Liver (tissue), 9 donors: ENCODE data around the gene ACCSL. TPM values are rescaled to one million over a fixed set of nuclear protein-coding genes. Genes with fewer than 3 reads are reported as not detected.

Experiments
- DNase-seq: peaks from one replicate; pipeline ENCODE4 v3.0.0-alpha.2; 2017; ENCODE audit warnings: low spot score
- H3K27ac ChIP-seq, 2 donors: one replicate each; pipeline ENCODE4 v1.7.0; 2013; ENCODE audit warnings: inconsistent platforms in 2 of 2, low read length in 2 of 2, control low read depth in 1 of 2, low read depth in 1 of 2, mild to moderate bottlenecking in 1 of 2
- H3K27me3 ChIP-seq, 4 donors: one replicate each; pipeline versions ENCODE4 v1.6.1 to v1.7.0; 2013; ENCODE audit warnings: low read length in 3 of 4, inconsistent platforms in 1 of 4, mild to moderate bottlenecking in 1 of 4, moderate library complexity in 1 of 4; ENCODE audit not compliant: control insufficient read depth in 4 of 4, insufficient read depth in 4 of 4
- H3K36me3 ChIP-seq, 4 donors: one replicate each; pipeline versions ENCODE4 v1.6.1 to v1.7.0; 2013; ENCODE audit warnings: low read length in 3 of 4, mild to moderate bottlenecking in 3 of 4, low read depth in 1 of 4, moderate library complexity in 1 of 4; ENCODE audit not compliant: control insufficient read depth in 4 of 4, insufficient read depth in 3 of 4
- H3K4me1 ChIP-seq, 4 donors: one replicate each; pipeline versions ENCODE4 v1.6.1 to v1.7.0; 2013; ENCODE audit warnings: low read length in 3 of 4, mild to moderate bottlenecking in 3 of 4, moderate library complexity in 1 of 4; ENCODE audit not compliant: control insufficient read depth in 4 of 4, insufficient read depth in 4 of 4
- H3K4me3 ChIP-seq, 3 donors: one replicate each; pipeline versions ENCODE4 v1.6.1 to v1.7.0; 2013; ENCODE audit warnings: low read length in 3 of 3, control low read depth in 1 of 3, low read depth in 1 of 3, mild to moderate bottlenecking in 1 of 3
- H3K9ac ChIP-seq, 2 donors: one replicate each; pipeline ENCODE4 v1.7.0; 2013; ENCODE audit warnings: low read length in 2 of 2, mild to moderate bottlenecking in 2 of 2, moderate library complexity in 2 of 2, control low read depth in 1 of 2, low read depth in 1 of 2
- H3K9me3 ChIP-seq, 4 donors: one replicate each; pipeline versions ENCODE4 v1.6.1 to v1.7.0; 2013; ENCODE audit warnings: low read length in 3 of 4; ENCODE audit not compliant: control insufficient read depth in 4 of 4
- ATF3 ChIP-seq: IDR thresholded peaks from 2 replicates; pipeline ENCODE4 v1.6.1; 2016; ENCODE audit warnings: antibody characterized with exemption
- EGR1 ChIP-seq, 2 donors: IDR thresholded peaks; 2 replicates each; pipeline ENCODE4 v1.6.1; 2016 to 2018; ENCODE audit warnings: antibody characterized with exemption in 2 of 2, low read depth in 2 of 2
- FOXA1 ChIP-seq: IDR thresholded peaks from 2 replicates; pipeline ENCODE4 v1.6.1; 2016; ENCODE audit warnings: antibody characterized with exemption
- GABPA ChIP-seq, 2 donors: IDR thresholded peaks in 1 of 2; conservative IDR thresholded peaks in 1 of 2; 2 replicates each; pipeline ENCODE4 v1.6.1; 2016; ENCODE audit warnings: antibody characterized with exemption in 2 of 2, mild to moderate bottlenecking in 1 of 2, moderate library complexity in 1 of 2
- HNF4A ChIP-seq, 2 donors: conservative IDR thresholded peaks; 2 replicates each; pipeline ENCODE4 v1.6.1; 2016; ENCODE audit warnings: antibody characterized with exemption in 2 of 2, mild to moderate bottlenecking in 2 of 2
- HNF4G ChIP-seq: IDR thresholded peaks from 2 replicates; pipeline ENCODE4 v1.6.1; 2016; ENCODE audit warnings: antibody characterized with exemption
- JUND ChIP-seq, 2 donors: IDR thresholded peaks; 2 replicates each; pipeline ENCODE4 v1.6.1; 2016; ENCODE audit warnings: antibody characterized with exemption in 2 of 2
- RXRA ChIP-seq, 2 donors: IDR thresholded peaks; 2 replicates each; pipeline ENCODE4 v1.6.1; 2017 to 2018; ENCODE audit warnings: antibody characterized with exemption in 2 of 2, mild to moderate bottlenecking in 1 of 2
- SP1 ChIP-seq: IDR thresholded peaks from 2 replicates; pipeline ENCODE4 v1.6.1; 2018; ENCODE audit warnings: antibody characterized with exemption, mild to moderate bottlenecking
- TAF1 ChIP-seq: conservative IDR thresholded peaks from 2 replicates; pipeline ENCODE4 v1.6.1; 2016; ENCODE audit warnings: antibody characterized with exemption, mild to moderate bottlenecking
- YY1 ChIP-seq: IDR thresholded peaks from 2 replicates; pipeline ENCODE4 v1.6.1; 2016; ENCODE audit warnings: antibody characterized with exemption, mild to moderate bottlenecking
- WGBS: extraction: QIAGEN DNeasy Blood & Tissue Kit; methylation state at CpG from one replicate; pipeline ENCODE4 v1.1.7; 2013; 5-methylcytosine and 5-hydroxymethylcytosine counted together
- polyA plus RNA-seq, 2 donors: library from polyadenylated mRNA; stranded (reverse) in 1 of 2; unstranded in 1 of 2; fragments of 200-250 nt in 1 of 2; fragments of >200 nt in 1 of 2; fragmentation: Nextera tagmentation in 1 of 2; extraction: Ambion mirVana in 1 of 2; gene quantifications; one replicate each; pipeline versions ENCODE4 v1.2.1 to v1.2.3, GENCODE V29; 2013 to 2015
- total RNA-seq, 2 donors: library from RNA; depleted of rRNA; stranded (reverse); fragments of >200 nt; gene quantifications; one replicate each; pipeline ENCODE4 v1.2.3, GENCODE V29; 2014
- TF ChIP-seq, protein P1 (sequence below): IDR thresholded peaks from 2 replicates; pipeline ENCODE4 v1.6.1; 2016; ENCODE audit warnings: antibody characterized with exemption
- TF ChIP-seq, protein P2 (sequence below): fragments of 150-350 bp; IDR thresholded peaks from 2 replicates; pipeline ENCODE4 v1.5.1; 2017; ENCODE audit warnings: improper control_type of control experiment, low read depth, low read length; ENCODE audit not compliant: missing input control
- TF ChIP-seq, protein P3 (sequence below): IDR thresholded peaks from 2 replicates; pipeline ENCODE4 v1.6.1; 2016; ENCODE audit warnings: antibody characterized with exemption
- donor health status: healthy.
- donor health status: healthy.
- donor health status: healthy.
- donor health status: healthy.
- donor health status: healthy.

The ACCSL gene
- total and polyA plus RNA-seq, 4 donors = 0.09 TPM; not detected in 3

GRCh38 chr11:44016131-44016530, 31.6 kb upstream of the ACCSL start:
- Histone ChIP-seq H3K9ac (no peak overlapping the region), H3K27ac (no peak overlapping the region), H3K9me3 (peaks cover 0 to 3% (median 0%) of the 10 kb centered on the region in 4 donors), H3K36me3 (no peaks in the 10 kb centered on the region), H3K27me3 (no peaks in the 10 kb centered on the region), H3K4me1 (peaks cover 0 to 4% (median 0%) of the 10 kb centered on the region in 4 donors), H3K4me3 (no peak overlapping the region)
- DNase-seq = peak; percentile 29
- TF ChIP-seq EGR1 (IDR thresholded peaks at IDR 0.05; ENCODE audit: low read depth in 2 of 2) = no peak
- 73% methylated on average over 5 of the region's 5 CpGs for WGBS

DNA sequence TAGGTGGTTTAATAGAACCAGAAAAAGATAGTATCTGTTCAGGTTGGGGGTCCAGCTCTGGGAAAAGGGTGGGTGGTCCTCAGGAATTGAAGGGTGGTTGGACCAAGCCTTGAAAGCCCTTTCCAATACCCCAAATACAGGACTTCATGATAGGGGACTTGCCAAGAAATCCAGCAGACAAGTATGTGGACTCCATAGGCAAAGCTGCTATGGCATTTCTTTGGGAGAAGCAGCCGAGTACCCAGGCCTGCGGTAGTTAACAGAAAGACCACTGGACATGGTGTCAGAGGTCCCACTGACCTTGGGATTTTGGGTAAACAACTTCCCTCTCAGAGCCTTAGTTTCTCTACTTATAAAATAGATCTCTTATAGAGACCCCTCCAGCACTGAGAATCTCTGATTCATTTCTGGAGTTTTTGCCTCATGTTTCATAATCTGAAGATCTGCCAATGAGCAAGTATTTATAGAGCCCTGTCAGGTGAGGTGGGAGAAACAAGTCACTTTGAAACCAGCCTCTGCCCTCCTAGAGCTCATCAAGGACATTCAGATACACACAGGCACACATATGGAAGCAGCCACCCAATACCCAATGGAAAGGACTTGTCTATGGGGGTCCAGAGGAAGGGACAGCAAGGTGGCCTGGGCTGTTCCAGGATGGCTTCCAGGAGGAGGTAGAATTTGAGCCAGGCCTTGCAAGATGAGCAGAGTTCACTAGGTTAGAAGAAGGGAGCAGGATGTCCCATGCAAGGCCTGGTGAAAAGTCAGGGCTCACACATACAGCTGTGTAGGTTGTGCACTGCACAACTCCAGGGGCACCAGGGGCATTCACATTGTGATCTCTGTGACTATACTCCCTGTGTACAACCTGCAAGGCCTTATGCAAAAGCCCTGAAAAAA, 31.0 kb upstream of the ACCSL start:
- WGBS = 94% methylated on average over 2 of the region's 2 CpGs
- Histone ChIP-seq H3K36me3 (no peaks in the 10 kb centered on the region), H3K9me3 (peaks cover 0 to 3% (median 0%) of the 10 kb centered on the region in 4 donors), H3K27ac (no peak overlapping the region), H3K4me1 (peaks cover 0 to 4% (median 0%) of the 10 kb centered on the region in 4 donors), H3K4me3 (no peak overlapping the region), H3K9ac (no peak overlapping the region), H3K27me3 (no peaks in the 10 kb centered on the region)
- no peak for TF ChIP-seq ATF3
- TF ChIP-seq EGR1 (IDR thresholded peaks at IDR 0.05; ENCODE audit: low read depth in 2 of 2) = no peak
- peak; percentile 4 for DNase-seq

GRCh38 chr11:44017443-44018126, 30.2 kb upstream of the ACCSL start:
- peak; percentile 14 for DNase-seq
- 55% methylated on average over 3 of the region's 3 CpGs for WGBS
- H3K4me1 ChIP-seq = peaks cover 0 to 4% (median 0%) of the 10 kb centered on the region in 4 donors
- H3K9me3 ChIP-seq = peaks cover 0 to 8% (median 3%) of the 10 kb centered on the region in 4 donors
- H3K36me3 ChIP-seq = no peaks in the 10 kb centered on the region
- no peak overlapping the region for H3K27ac ChIP-seq
- no peak overlapping the region for H3K4me3 ChIP-seq
- H3K9ac ChIP-seq = no peak overlapping the region
- TF ChIP-seq, protein P1, sequence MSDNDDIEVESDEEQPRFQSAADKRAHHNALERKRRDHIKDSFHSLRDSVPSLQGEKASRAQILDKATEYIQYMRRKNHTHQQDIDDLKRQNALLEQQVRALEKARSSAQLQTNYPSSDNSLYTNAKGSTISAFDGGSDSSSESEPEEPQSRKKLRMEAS = peak; percentile 17
- no peak for TF ChIP-seq SP1
- TF ChIP-seq RXRA (IDR thresholded peaks at IDR 0.05) = peak in 1 of 2 donors; percentile 19
- TF ChIP-seq JUND (IDR thresholded peaks at IDR 0.05) = peak in 1 of 2 donors; percentile 9
- TF ChIP-seq HNF4A (conservative IDR thresholded peaks at IDR 0.05) = peak; percentile 7 to 22
- no peaks in the 10 kb centered on the region for H3K27me3 ChIP-seq

DNA sequence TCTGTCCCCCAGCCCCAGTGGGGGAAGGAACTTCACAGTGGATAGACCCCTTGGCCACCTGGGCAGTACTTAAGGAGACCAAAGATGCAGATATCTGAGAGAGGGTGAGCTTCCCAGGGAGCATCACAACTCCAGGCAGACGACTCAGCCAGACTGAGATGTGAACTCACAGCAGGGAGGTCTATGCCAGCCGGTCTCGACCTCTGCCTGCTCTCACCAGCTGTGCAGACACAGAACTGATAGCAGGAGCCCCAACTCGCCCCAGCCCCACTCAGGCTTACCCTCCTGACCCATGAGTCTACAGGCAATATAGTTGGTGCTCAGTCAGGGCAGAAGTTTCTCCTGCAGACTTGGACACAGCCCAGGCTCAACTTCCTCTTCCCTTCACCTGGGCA, 29.7 kb upstream of the ACCSL start:
- no peak overlapping the region for H3K27ac ChIP-seq
- TF ChIP-seq JUND (IDR thresholded peaks at IDR 0.05) = no peak
- no peak for TF ChIP-seq SP1
- TF ChIP-seq TAF1 = no peak
- TF ChIP-seq, protein P2, sequence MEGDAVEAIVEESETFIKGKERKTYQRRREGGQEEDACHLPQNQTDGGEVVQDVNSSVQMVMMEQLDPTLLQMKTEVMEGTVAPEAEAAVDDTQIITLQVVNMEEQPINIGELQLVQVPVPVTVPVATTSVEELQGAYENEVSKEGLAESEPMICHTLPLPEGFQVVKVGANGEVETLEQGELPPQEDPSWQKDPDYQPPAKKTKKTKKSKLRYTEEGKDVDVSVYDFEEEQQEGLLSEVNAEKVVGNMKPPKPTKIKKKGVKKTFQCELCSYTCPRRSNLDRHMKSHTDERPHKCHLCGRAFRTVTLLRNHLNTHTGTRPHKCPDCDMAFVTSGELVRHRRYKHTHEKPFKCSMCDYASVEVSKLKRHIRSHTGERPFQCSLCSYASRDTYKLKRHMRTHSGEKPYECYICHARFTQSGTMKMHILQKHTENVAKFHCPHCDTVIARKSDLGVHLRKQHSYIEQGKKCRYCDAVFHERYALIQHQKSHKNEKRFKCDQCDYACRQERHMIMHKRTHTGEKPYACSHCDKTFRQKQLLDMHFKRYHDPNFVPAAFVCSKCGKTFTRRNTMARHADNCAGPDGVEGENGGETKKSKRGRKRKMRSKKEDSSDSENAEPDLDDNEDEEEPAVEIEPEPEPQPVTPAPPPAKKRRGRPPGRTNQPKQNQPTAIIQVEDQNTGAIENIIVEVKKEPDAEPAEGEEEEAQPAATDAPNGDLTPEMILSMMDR = no peak
- TF ChIP-seq EGR1 (IDR thresholded peaks at IDR 0.05; ENCODE audit: low read depth in 2 of 2) = no peak
- TF ChIP-seq RXRA (IDR thresholded peaks at IDR 0.05) = no peak
- no peak for TF ChIP-seq FOXA1
- no peak for TF ChIP-seq HNF4A (conservative IDR thresholded peaks at IDR 0.05)
- TF ChIP-seq GABPA (IDR thresholded peaks at IDR 0.05 in 1 of 2, conservative IDR thresholded peaks at IDR 0.05 in 1 of 2) = no peak
- TF ChIP-seq, protein P1 = no peak
- TF ChIP-seq, protein P3, sequence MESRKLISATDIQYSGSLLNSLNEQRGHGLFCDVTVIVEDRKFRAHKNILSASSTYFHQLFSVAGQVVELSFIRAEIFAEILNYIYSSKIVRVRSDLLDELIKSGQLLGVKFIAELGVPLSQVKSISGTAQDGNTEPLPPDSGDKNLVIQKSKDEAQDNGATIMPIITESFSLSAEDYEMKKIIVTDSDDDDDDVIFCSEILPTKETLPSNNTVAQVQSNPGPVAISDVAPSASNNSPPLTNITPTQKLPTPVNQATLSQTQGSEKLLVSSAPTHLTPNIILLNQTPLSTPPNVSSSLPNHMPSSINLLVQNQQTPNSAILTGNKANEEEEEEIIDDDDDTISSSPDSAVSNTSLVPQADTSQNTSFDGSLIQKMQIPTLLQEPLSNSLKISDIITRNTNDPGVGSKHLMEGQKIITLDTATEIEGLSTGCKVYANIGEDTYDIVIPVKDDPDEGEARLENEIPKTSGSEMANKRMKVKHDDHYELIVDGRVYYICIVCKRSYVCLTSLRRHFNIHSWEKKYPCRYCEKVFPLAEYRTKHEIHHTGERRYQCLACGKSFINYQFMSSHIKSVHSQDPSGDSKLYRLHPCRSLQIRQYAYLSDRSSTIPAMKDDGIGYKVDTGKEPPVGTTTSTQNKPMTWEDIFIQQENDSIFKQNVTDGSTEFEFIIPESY = no peak
- TF ChIP-seq HNF4G = no peak
- no peak for TF ChIP-seq YY1

More for the DNA sequence above, 29.7 kb upstream of the ACCSL start:
- peaks cover 0 to 8% (median 4%) of the 10 kb centered on the region in 4 donors for H3K9me3 ChIP-seq
- 18% methylated on average over 4 of the region's 4 CpGs for WGBS
- peak; percentile 28 for DNase-seq
- H3K36me3 ChIP-seq = no peaks in the 10 kb centered on the region
- H3K4me1 ChIP-seq = peaks cover 0 to 4% (median 0%) of the 10 kb centered on the region in 4 donors
- H3K9ac ChIP-seq = no peak overlapping the region
- H3K27me3 ChIP-seq = no peaks in the 10 kb centered on the region
- H3K4me3 ChIP-seq = no peak overlapping the region
